Caco-2 (cell line): ENCODE results near the gene DYRK4. TPM values are rescaled to one million over a fixed set of nuclear protein-coding genes. Genes with fewer than 3 reads are reported as not detected.

Experiments used
- BruUV-seq: library from RNA; stranded (reverse); fragments of 400-500 nt; replicated peaks from 2 replicates; lab custom pipeline; 2021; lab: Mats Ljungman, UMichigan
- CTCF ChIA-PET: fragments of 300-600 bp; sonication (Branson Sonifier 250); formaldehyde crosslinking; loops from one replicate; lab custom pipeline; 2022; ENCODE audit warnings: antibody characterized with exemption; lab: Charles Lee
- POLR2A ChIA-PET: fragments of 300-600 bp; sonication (Branson Sonifier 250); formaldehyde crosslinking; loops from one replicate; lab custom pipeline; 2022; ENCODE audit warnings: antibody characterized with exemption; lab: Charles Lee
- DNase-seq, 2 experiments: peaks; one replicate each; pipeline versions ENCODE4 v3.0.0 to v3.0.0-alpha.2; 2020 to 2022
- H3K27me3 ChIP-seq: replicated peaks from 2 replicates; pipeline ENCODE4 v1.6.0; 2011; ENCODE audit warnings: low read length; ENCODE audit not compliant: control insufficient read depth, insufficient read depth
- H3K36me3 ChIP-seq: 2 replicates; pipeline ENCODE4 v1.5.1; 2011; ENCODE audit warnings: low read length; ENCODE audit not compliant: control insufficient read depth, insufficient read depth
- H3K4me1 ChIP-seq: fragments of 250-450 bp; sonication (Bioruptor Pico); 2 replicates; pipeline ENCODE4 v1.5.1; 2020; ENCODE audit warnings: mild to moderate bottlenecking
- H3K4me3 ChIP-seq: 2 replicates; pipeline ENCODE4 v1.5.1; 2011; ENCODE audit warnings: low read depth, mild to moderate bottlenecking, control low read depth, low read length
- H3K9me3 ChIP-seq: fragments of 250-450 bp; sonication (Bioruptor Pico); 2 replicates; pipeline ENCODE4 v1.5.1; 2020; ENCODE audit warnings: mild to moderate bottlenecking, moderate library complexity
- H3K27ac Mint-ChIP-seq: one replicate; pipeline ENCODE4 v1.8.0; 2022; ENCODE audit warnings: mixed read lengths; ENCODE audit not compliant: unreplicated experiment
- H3K27me3 Mint-ChIP-seq: one replicate; pipeline ENCODE4 v1.8.0; 2022; ENCODE audit warnings: mixed read lengths; ENCODE audit not compliant: insufficient read depth, unreplicated experiment
- H3K36me3 Mint-ChIP-seq: one replicate; pipeline ENCODE4 v1.8.0; 2022; ENCODE audit warnings: mild to moderate bottlenecking, mixed read lengths; ENCODE audit not compliant: insufficient read depth, unreplicated experiment
- H3K4me1 Mint-ChIP-seq: one replicate; pipeline ENCODE4 v1.8.0; 2022; ENCODE audit warnings: low read depth, mixed read lengths; ENCODE audit not compliant: unreplicated experiment
- H3K4me3 Mint-ChIP-seq: one replicate; pipeline ENCODE4 v1.8.0; 2022; ENCODE audit warnings: mild to moderate bottlenecking, moderate library complexity, mixed read lengths; ENCODE audit not compliant: unreplicated experiment
- H3K9me3 Mint-ChIP-seq: one replicate; pipeline ENCODE4 v1.8.0; 2022; ENCODE audit warnings: mixed read lengths; ENCODE audit not compliant: unreplicated experiment
- intact Hi-C: fragments of 100-400 bp; cut with micrococcal nuclease; formaldehyde crosslinking; loops from one replicate; pipeline ENCODE4 v1.10.0; 2022; ENCODE audit not compliant: unreplicated experiment
- total RNA-seq: library from RNA; stranded (reverse); gene quantifications from 2 replicates; pipeline ENCODE4 v1.2.3, GENCODE V29; 2022
- TF ChIP-seq, protein P1 (sequence below), 2 experiments: fragments of 200-600 bp in 1 of 2; IDR thresholded peaks; 1 replicate in 1 of 2; 2 replicates in 1 of 2; pipeline versions ENCODE4 v1.5.1 to v1.8.0; 2011 to 2022; ENCODE audit warnings: antibody characterized with exemption in 1 of 2, control low read depth in 1 of 2, inconsistent platforms in 1 of 2, low read depth in 1 of 2, low read length in 1 of 2, mild to moderate bottlenecking in 1 of 2, moderate library complexity in 1 of 2; ENCODE audit not compliant: insufficient read depth in 1 of 2, severe bottlenecking in 1 of 2, unreplicated experiment in 1 of 2

DYRK4 gene
- total RNA-seq, 1 experiment from 2014 or later: 7.7 TPM

- POLR2A ChIA-PET: no interaction called here
- peaks cover 9% of the 10 kb centered on the region for H3K4me1 Mint-ChIP-seq
Observed at GRCh38 chr12:4558171-4558570, 3.8 kb upstream of the DYRK4 start.

GRCh38 chr12:4563336-4563735, 1.3 kb downstream of the DYRK4 start:
- Mint-ChIP-seq H3K4me1 (peaks cover 9% of the 10 kb centered on the region), H3K4me3 (no peak overlapping the region), H3K36me3 (peaks cover 20% of the 10 kb centered on the region), H3K27ac (no peak overlapping the region), H3K27me3 (no peaks in the 10 kb centered on the region), H3K9me3 (no peaks in the 10 kb centered on the region)
- Histone ChIP-seq H3K4me3 (no peak overlapping the region), H3K36me3 (no peaks in the 10 kb centered on the region), H3K27me3 (no peaks in the 10 kb centered on the region), H3K9me3 (no peaks in the 10 kb centered on the region), H3K4me1 (peaks cover 10% of the 10 kb centered on the region; the same call in 1 of the 2 replicates)
- intact Hi-C loops: no loop called here
- TF ChIP-seq, protein P1, sequence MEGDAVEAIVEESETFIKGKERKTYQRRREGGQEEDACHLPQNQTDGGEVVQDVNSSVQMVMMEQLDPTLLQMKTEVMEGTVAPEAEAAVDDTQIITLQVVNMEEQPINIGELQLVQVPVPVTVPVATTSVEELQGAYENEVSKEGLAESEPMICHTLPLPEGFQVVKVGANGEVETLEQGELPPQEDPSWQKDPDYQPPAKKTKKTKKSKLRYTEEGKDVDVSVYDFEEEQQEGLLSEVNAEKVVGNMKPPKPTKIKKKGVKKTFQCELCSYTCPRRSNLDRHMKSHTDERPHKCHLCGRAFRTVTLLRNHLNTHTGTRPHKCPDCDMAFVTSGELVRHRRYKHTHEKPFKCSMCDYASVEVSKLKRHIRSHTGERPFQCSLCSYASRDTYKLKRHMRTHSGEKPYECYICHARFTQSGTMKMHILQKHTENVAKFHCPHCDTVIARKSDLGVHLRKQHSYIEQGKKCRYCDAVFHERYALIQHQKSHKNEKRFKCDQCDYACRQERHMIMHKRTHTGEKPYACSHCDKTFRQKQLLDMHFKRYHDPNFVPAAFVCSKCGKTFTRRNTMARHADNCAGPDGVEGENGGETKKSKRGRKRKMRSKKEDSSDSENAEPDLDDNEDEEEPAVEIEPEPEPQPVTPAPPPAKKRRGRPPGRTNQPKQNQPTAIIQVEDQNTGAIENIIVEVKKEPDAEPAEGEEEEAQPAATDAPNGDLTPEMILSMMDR (IDR thresholded peaks at IDR 0.05; ENCODE audit: insufficient read depth in 1 of 2, low read depth in 1 of 2, low read length in 1 of 2, severe bottlenecking in 1 of 2, unreplicated experiment in 1 of 2): no peak
- ChIA-PET CTCF (no interaction called here), POLR2A (no interaction called here)
- no peak for DNase-seq
- no TSS peak for BruUV-seq

More at GRCh38 chr12:4558171-4558570, 3.8 kb upstream of the DYRK4 start:
- Histone ChIP-seq H3K4me1 (peaks cover 7% of the 10 kb centered on the region; the same call in 1 of the 2 replicates), H3K4me3 (no peak overlapping the region), H3K27me3 (no peaks in the 10 kb centered on the region), H3K9me3 (no peaks in the 10 kb centered on the region), H3K36me3 (0 out of 2 replicates have a peak, but pooled peaks cover 2% of the 10 kb centered on the region)
- Mint-ChIP-seq H3K36me3 (peaks cover 27% of the 10 kb centered on the region), H3K9me3 (no peaks in the 10 kb centered on the region), H3K27ac (no peak overlapping the region), H3K27me3 (no peaks in the 10 kb centered on the region), H3K4me3 (no peak overlapping the region)
- TF ChIP-seq, protein P1 (IDR thresholded peaks at IDR 0.05; ENCODE audit: insufficient read depth in 1 of 2, low read depth in 1 of 2, low read length in 1 of 2, severe bottlenecking in 1 of 2, unreplicated experiment in 1 of 2): no peak
- CTCF ChIA-PET: no interaction called here
- no peak for DNase-seq
- no TSS peak for BruUV-seq
- intact Hi-C loops: no loop called here

DNA sequence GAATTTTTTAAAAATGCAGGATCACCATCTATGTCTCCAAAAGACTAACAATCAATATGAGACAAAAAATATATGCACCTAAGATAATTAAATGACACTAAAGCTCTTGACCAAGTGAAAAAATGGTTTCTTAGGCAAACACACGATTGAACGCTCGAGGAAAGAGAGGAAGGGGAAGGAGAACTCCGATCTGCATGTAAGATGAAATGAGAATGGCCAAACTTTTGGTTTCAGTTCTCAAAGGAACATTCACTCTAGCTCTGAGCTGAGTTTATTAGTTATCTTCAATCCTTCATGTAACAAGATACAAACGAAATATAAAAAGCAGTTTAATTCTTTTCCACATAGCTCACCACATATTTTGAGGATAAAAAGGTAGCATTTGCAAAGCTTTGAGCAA, 2.8 kb downstream of the DYRK4 start:
- no peak overlapping the region for H3K4me3 Mint-ChIP-seq
- no TSS peak for BruUV-seq
- H3K4me1 Mint-ChIP-seq: peaks cover 9% of the 10 kb centered on the region
- POLR2A ChIA-PET: no interaction called here
- H3K36me3 Mint-ChIP-seq: peaks cover 20% of the 10 kb centered on the region
- H3K36me3 ChIP-seq: no peaks in the 10 kb centered on the region
- no peaks in the 10 kb centered on the region for H3K9me3 Mint-ChIP-seq
- no peak overlapping the region for H3K4me3 ChIP-seq
- H3K27me3 Mint-ChIP-seq: no peaks in the 10 kb centered on the region
- H3K4me1 ChIP-seq: peaks cover 10% of the 10 kb centered on the region; the same call in 1 of the 2 replicates
- no peaks in the 10 kb centered on the region for H3K9me3 ChIP-seq
- intact Hi-C loops: no loop called here
- H3K27me3 ChIP-seq: no peaks in the 10 kb centered on the region
- no peak overlapping the region for H3K27ac Mint-ChIP-seq
- CTCF ChIA-PET: no interaction called here
- no peak for DNase-seq
- TF ChIP-seq, protein P1 (IDR thresholded peaks at IDR 0.05; ENCODE audit: insufficient read depth in 1 of 2, low read depth in 1 of 2, low read length in 1 of 2, severe bottlenecking in 1 of 2, unreplicated experiment in 1 of 2): no peak
